HS-27A (cell line): Measurements from ENCODE around the gene FUT7.

ENCODE experiments used
- DNase-seq: peaks from one replicate; pipeline ENCODE4 v3.0.0-alpha.2; 2012; ENCODE audit warnings: low read depth, missing footprints

The FUT7 gene

GRCh38 chr9:137001857-137002645 is 29.8 kb downstream of the FUT7 start:
- no peak for DNase-seq

GRCh38 chr9:137000177-137000930 is 31.5 kb downstream of the FUT7 start:
- no peak for DNase-seq

DNA sequence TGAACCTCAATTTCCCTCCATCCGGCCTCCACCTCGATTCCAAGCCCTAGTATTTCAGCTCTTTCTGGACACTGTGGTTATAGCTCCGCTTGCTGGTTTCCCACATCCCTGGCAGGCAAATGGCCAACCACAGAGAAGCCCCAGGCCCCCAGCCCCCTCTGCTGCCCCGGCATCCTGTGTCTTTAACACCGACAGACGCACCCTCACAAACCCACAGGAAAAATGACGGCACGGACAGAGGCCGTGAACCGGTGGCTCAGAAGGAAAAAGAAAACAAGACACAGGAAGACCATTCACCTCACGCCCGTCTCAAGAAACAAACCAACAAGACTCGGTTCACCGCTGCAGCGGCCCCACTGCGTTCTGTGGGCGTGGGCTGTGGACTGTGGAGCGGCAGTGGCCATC is 34.1 kb downstream of the FUT7 start:
- no peak for DNase-seq

DNA sequence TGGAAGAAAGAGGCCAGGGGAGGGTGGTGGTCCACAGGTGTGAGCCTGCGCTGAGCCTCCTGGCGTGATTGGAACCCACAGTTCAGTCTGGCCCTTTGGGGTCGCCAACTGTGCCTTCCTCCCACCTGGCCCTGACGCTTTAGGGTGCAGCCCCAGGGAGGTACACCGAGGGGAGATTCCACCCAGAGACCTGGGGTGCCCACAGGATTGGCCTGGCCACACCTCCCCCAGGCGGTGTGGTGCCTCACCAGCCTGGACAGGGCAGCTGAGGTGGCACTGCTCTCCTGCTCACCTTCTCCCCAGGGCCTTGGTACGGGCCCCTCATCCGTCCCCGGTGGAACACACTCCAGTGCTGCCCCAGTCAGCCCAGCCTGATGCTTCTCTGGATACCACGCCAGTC is 34.5 kb downstream of the FUT7 start:
- DNase-seq, result no peak

GRCh38 chr9:136996361-136997292 is 35.3 kb downstream of the FUT7 start, which contains the start of gene CLIC3:
Gene CLIC3 (minus strand): TSS chr9:136996568. CDS start chr9:136996543, 25 bp downstream.
- DNase-seq, result no peak

DNA sequence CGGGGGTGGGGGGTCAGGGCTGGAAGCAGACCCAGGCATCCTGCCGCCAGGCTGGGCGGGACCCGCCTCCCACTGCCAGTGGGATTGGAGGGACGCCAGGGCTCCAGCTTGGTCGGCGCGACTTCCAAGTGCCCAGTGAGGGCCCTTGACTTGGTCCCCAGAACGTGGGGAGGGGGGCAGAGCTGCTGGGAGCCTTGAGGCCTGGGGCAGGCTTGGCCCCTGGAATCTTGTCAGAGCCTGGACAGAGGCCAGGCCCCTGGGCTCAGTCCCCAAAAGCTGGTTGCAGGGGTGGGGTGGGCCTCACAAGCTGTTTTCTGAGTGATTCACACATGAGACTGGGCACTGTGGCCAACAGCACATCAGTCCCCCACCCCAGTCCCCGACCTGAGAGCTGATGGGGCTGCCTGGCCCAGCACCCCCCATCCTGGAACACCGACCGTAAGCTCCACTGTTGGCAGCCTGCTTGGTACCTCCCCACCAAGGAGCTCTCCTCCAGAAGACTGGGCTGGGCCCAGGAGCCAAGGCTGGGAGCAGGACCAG is 36.0 kb downstream of the FUT7 start:
- DNase-seq, result no peak

DNA sequence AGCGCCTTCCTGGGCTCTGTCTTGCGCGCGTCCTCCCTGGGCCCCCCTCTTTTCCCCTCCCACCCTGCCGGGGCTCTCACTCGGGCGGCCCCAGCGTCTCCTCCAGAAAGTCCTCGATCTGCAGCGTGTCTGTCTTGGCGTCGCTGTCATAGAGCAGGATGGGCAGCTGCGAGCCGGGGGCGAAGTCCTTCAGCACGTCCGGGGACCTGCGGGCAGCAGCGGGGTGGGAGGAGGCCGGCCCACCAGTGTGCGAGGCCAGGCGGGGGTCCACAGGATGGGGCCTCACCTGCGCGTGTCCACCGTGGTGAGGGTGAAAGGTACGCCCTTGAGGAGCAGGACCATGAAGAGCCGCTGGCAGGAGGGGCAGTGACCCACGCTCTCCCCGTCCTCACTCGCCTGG is 36.5 kb downstream of the FUT7 start:
- no peak for DNase-seq

GRCh38 chr9:136994888-136995230 is 37.0 kb downstream of the FUT7 start:
- no peak for DNase-seq

GRCh38 chr9:136994180-136994887 is 37.6 kb downstream of the FUT7 start:
- no peak for DNase-seq

DNA sequence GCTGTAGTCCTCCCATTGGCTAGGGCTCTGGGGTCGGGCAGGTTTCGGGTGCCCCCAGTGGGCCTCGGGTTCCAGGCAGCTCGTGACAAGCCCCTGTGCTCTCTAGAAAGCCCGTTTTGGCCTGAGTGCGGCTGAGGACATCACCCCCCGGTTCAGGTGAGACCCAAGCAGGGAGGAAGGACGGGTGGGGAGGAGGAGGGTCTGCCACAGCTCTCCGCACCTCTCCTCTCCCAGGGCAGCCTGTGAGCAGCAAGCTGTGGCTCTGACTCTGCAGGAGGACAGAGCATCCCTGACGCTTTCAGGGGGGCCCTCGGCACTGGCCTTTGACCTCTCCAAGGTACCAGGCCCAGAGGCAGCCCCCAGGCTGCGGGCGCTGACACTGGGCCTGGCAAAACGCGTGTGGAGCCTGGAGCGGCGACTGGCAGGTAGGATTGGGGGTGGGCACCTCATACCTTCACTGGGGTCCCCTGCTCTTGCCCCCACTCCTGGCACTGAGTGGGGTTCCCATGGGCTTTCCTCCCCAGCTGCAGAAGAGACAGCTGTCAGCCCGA is 39.0 kb downstream of the FUT7 start:
- no peak for DNase-seq

DNA sequence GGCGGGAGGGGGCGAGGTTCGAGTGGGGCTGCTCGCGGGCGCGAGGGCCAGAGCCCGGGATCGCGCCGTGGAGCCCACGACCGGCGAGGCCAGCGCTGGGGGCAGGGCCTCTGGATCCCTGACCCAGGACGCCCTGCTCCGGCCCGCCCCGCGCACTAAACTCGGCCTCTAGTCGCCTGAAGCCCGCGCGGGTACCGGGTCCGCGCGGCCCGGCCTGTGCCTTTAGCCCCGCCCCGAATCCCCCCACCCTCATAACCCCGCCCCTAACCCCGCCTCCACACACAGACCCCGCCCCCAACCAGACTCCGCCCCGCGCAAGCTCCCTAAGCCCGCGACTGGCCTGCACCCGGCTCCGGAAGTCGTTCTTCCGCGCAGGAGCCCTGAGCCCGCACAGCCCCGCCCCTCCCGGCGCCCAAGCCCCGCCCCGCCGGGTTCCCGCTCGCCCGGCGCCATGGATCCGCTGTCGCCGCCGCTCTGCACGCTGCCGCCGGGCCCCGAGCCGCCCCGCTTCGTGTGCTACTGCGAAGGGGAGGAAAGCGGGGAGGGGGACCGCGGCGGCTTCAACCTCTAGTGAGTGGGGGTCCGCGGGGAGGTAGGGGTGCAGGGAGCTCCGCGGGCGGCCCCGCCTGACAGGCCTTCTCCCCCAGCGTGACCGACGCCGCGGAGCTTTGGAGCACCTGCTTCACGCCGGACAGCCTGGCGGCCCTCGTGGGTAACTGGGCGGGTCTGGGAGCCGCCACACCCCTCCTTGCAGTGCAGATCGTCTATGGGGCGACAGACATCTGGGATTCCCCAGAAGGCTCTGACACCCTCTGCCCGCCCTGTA is 39.7 kb downstream of the FUT7 start, which contains the start of gene PAXX:
Gene PAXX (plus strand): TSS at position 430 of the 826 bp plus-strand sequence. CDS start 22 bp downstream, at position 452.
- DNase-seq, result no peak

DNA sequence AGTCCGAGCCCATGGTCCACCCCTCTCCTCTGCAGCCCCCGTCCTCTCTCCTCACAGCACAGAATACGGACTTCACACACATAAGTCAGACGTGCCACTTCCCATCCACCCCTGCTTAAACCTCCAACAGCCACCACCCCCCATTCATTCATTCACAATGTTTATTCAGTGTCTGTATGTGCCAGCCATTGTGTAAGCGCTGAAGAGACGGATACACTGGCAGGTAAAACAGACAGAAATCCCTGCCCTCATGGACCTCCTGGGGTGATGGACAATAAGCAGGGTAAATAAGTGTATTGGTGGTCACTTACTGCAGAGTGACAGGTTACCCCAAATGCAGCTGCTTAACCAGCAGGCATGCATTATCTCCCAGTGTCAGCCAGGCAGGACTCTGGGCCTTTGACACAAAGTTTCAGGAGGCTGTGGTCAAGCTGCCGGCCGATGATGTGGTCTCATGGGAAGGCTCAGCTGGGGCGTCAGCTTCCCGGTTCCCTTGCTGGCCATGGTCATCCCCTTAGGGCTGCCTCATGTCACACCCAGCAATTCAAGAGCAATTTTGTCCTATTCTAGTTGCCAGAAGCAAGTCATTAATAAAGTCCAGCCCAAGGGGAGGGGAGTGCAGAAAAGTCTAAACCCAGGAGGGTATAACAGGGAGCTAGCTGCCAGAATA is 41.5 kb downstream of the FUT7 start:
- DNase-seq, result no peak

DNA sequence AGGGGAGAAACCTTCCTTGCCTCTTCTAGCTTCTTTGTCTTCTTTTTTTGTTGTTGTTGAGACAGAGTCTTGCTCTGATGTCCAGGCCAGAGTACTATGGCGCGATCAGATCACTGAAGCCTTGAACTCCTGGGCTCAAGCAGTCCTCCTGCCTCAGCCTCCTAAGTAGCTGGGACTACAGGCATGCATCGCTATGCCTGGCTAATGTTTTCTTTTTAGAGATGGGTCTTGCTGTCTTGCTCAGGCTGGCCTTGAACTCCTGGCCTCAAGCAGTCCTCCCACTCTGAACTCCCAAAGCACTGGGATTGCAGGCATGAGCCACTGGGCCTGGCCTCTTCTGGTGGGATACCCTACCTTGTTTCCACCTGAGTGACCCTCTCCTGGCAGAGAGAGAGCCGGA is 43.0 kb downstream of the FUT7 start:
- DNase-seq, result no peak

GRCh38 chr9:136985853-136986252 is 46.0 kb downstream of the FUT7 start:
- DNase-seq, result no peak

- DNase-seq, result no peak
Measured at GRCh38 chr9:136985027-136985602, 46.8 kb downstream of the FUT7 start.

- DNase-seq, result no peak
Measured at GRCh38 chr9:136984464-136985026, 47.3 kb downstream of the FUT7 start.

GRCh38 chr9:136983656-136984314 is 48.1 kb downstream of the FUT7 start:
- DNase-seq, result no peak

DNA sequence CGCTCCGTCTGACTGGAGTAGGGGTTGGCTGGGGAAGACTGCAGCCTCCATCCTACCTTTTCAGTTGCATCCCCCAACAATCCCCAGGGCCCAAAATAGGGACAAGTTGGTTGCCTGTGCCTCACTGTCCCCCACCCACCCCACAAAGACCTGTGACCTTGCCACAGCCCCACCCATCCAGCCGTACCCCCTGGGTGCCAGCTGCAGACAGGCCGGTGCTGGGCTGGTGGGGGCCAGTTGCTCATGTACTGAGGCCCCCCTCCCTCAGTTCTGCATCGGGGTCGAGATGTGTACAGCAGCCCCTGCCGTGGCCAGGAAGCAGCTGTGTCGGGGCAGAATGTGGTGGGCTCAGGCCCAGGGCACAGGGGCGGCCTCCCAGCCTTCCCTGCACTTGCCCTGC is 48.7 kb downstream of the FUT7 start:
- no peak for DNase-seq
